Psoas muscle (tissue), 8 donors: ENCODE results near the gene IRS1. TPM values are rescaled to one million over a fixed set of nuclear protein-coding genes. Genes with fewer than 3 reads are reported as not detected.
"Not testable (repeated sequence)": the region's sequence is repeated elsewhere in the genome, so short reads cannot be mapped to it uniquely, and the experiment has no call there.

Experiments
- ATAC-seq, 4 donors: fragments of 200-7000 bp; cut with Tn5 transposase; one replicate each; pipeline ENCODE4 v1.9.1; 2020; ENCODE audit warnings: moderate library complexity in 3 of 4, mild to moderate bottlenecking in 2 of 4
- DNase-seq, 2 donors: peaks; one replicate each; pipeline ENCODE4 v3.0.0-alpha.2; 2020
- H3K27ac ChIP-seq: fragments of 200-600 bp; one replicate; pipeline ENCODE4 v1.8.0; 2022
- H3K27me3 ChIP-seq, 3 donors: fragments of 200-600 bp in 1 of 3; one replicate each; pipeline versions ENCODE4 v1.6.1 to v1.8.0; 2013 to 2022; ENCODE audit warnings: low read length in 2 of 3, mild to moderate bottlenecking in 2 of 3, moderate library complexity in 1 of 3; ENCODE audit not compliant: insufficient read depth in 3 of 3
- H3K36me3 ChIP-seq, 2 donors: fragments of 200-600 bp in 1 of 2; one replicate each; pipeline versions ENCODE4 v1.6.1 to v1.8.0; 2013 to 2022; ENCODE audit warnings: low read depth in 1 of 2, mild to moderate bottlenecking in 1 of 2, moderate library complexity in 1 of 2; ENCODE audit not compliant: insufficient read depth in 1 of 2
- H3K4me1 ChIP-seq: fragments of 200-600 bp; one replicate; pipeline ENCODE4 v1.8.0; 2022
- H3K4me3 ChIP-seq: fragments of 200-600 bp; one replicate; pipeline ENCODE4 v1.8.0; 2022; ENCODE audit warnings: mild to moderate bottlenecking
- H3K9me3 ChIP-seq: fragments of 200-600 bp; one replicate; pipeline ENCODE4 v1.8.0; 2022
- WGBS, 3 donors: extraction: QIAGEN DNeasy Blood & Tissue Kit; methylation state at CpG; one replicate each; pipeline versions ENCODE4 v1.1.6 to v1.1.7; 2013; 5-methylcytosine and 5-hydroxymethylcytosine counted together
- intact Hi-C, 2 donors: fragments of 100-400 bp; cut with DNase I; formaldehyde crosslinking; loops; one replicate each; pipeline versions ENCODE4 v1.11.0 to v1.14.2; 2022
- polyA plus RNA-seq, 3 donors: library from polyadenylated mRNA; stranded (reverse); fragments of 200-250 nt; gene quantifications; one replicate each; pipeline ENCODE4 v1.2.3, GENCODE V29; 2013
- total RNA-seq, 4 donors: library from RNA; stranded (reverse); fragmentation: NEBNext Ultra II Directional in 2 of 4; extraction: Animal tissue kit (Norgen Biotek cat#: 25700) in 2 of 4; gene quantifications; one replicate each; pipeline versions ENCODE4 v1.2.1 to v1.2.4, GENCODE V29; 2021 to 2023
- TF ChIP-seq, protein P1 (sequence below): fragments of 200-600 bp; IDR thresholded peaks from one replicate; pipeline ENCODE4 v1.8.0; 2022; ENCODE audit warnings: antibody characterized with exemption
- donor health status: healthy with polysubstance abuse.
- donor health status: DM: no; HTN: no; CAD: no; lungs with moderate emphysema.
- donor health status: Bipolar disorder and iron deficiency.
- donor health status: healthy.
- donor health status: DM: yes; HTN: yes; CAD: no.
- donor health status: DM: no; HTN: no; CAD: no.
- donor health status: DM: no; HTN: no; CAD: no.
- donor health status: DM: yes; HTN: yes; CAD: no.

The IRS1 gene
- total and polyA plus RNA-seq, 7 donors, result 2.5 to 21.0 (median 11.9) TPM

DNA sequence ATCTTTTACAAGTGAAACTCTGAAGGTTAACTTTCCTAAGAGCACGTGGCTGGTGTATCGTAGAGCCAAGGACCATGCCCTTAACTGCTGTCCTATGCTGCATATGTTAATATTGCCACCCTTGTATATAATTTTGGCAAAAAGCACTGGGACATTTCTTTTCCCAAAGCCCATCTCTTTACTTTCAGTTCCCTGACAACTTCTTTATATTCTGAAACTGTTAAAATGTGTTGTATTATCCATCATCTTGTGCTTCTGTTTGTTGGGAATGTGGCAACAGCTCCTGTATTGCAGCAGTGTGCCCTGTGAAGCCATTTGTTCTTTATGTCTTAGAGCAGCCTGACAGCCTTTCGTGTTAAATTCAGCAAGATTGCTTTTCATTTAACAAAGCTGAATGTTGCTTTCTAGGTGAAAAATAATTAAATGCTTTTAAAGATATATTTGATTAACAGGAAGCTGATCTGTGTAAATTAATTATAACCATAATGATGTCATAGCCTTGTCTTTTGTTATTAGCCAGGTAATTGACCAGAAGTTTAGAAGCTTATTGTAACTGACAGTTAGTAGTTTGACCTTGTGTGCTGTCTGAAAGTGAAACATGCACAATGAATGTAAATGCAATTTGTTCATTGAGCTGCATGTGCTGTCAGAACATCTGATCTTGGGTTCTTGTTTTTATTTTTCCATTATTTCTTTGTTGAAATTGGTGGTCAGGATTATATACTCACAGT lies 45.9 kb upstream of the IRS1 start:
- Histone ChIP-seq H3K9me3 (no peaks in the 10 kb centered on the region), H3K27me3 (no peaks in the 10 kb centered on the region), H3K36me3 (no peaks in the 10 kb centered on the region), H3K4me3 (no peak overlapping the region), H3K4me1 (no peaks in the 10 kb centered on the region), H3K27ac (no peak overlapping the region)
- ATAC-seq (no peak), DNase-seq (no peak)
- TF ChIP-seq, protein P1, sequence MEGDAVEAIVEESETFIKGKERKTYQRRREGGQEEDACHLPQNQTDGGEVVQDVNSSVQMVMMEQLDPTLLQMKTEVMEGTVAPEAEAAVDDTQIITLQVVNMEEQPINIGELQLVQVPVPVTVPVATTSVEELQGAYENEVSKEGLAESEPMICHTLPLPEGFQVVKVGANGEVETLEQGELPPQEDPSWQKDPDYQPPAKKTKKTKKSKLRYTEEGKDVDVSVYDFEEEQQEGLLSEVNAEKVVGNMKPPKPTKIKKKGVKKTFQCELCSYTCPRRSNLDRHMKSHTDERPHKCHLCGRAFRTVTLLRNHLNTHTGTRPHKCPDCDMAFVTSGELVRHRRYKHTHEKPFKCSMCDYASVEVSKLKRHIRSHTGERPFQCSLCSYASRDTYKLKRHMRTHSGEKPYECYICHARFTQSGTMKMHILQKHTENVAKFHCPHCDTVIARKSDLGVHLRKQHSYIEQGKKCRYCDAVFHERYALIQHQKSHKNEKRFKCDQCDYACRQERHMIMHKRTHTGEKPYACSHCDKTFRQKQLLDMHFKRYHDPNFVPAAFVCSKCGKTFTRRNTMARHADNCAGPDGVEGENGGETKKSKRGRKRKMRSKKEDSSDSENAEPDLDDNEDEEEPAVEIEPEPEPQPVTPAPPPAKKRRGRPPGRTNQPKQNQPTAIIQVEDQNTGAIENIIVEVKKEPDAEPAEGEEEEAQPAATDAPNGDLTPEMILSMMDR, result no peak
- 68 to 77% (median 76%) methylated on average over 3 of the region's 3 CpGs for WGBS, 3 donors
- intact Hi-C loops, result no loop called here

DNA sequence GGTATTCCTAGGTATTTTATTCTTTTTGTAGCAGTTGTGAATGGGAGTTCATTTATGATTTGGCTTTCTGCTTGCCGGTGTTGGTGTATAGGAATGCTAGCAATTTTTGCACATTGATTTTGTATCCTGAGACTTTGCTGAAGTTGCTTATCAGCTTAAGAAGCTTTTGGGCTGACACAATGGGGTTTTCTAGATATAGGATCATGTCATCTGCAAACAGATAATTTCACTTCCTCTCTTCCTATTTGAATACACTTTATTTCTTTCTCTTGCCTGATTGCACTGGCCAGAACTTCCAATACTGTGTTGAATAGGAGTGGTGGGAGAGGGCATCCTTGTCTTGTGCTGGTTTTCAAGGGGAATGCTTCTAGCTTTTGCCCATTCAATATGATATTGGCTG lies 43.4 kb upstream of the IRS1 start:
- ATAC-seq, H3K27me3 ChIP-seq, H3K4me1 ChIP-seq, H3K9me3 ChIP-seq, intact Hi-C loops, H3K4me3 ChIP-seq, DNase-seq, H3K36me3 ChIP-seq, H3K27ac ChIP-seq: not testable (repeated sequence)
- WGBS, 3 donors, result 90 to 100% (median 96%) methylated on average over 1 of the region's 1 CpG

DNA sequence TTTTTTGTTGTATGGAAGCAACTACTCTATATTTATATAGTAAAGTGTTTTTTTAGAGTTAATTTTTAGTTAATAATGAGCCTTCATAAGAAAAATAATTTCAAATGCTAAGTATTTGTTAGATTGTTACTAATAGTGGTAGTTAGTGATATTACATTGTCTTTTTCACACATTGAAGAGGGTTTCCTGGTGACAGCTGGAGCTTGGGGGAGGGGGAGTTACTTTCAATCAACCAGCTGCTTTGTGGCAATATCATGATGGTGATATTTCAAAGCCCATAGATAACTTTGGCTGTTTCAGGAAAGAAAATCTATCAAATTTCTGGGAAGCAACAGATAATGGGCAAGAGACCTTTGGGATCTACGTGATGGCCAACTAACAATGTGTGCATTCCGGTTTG lies 40.3 kb upstream of the IRS1 start:
- no peak for ATAC-seq
- Histone ChIP-seq H3K27me3 (no peaks in the 10 kb centered on the region), H3K36me3 (no peaks in the 10 kb centered on the region), H3K4me1 (peaks cover 15% of the 10 kb centered on the region), H3K9me3 (no peaks in the 10 kb centered on the region), H3K27ac (no peak overlapping the region), H3K4me3 (no peak overlapping the region)
- WGBS, 3 donors, result 89 to 96% (median 91%) methylated on average over 2 of the region's 2 CpGs
- intact Hi-C loops, result loop anchor here in 1 of 2 donors (10.0 kb wide), 1 partner anchor 145 kb away; no protein-coding TSS in a partner anchor
- DNase-seq, result no peak
- TF ChIP-seq, protein P1, result no peak

DNA sequence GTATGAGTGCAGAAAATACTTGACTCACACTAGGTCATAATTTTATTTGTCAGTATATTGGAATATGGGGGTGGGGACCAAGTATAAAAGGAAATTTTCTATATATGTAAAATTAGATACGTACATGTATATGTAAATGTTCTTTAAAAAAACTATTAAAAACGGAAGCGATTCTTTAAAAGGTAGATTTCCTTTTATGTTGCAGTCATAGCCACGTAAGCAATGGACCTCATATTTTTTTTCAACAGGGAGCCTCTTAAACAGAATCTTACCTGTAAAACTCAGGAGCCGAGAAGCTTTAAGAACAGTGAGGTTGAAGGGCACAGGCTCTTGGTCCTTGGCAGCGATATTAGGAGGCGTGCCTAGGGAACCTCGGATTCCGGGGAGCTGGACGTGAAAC lies 39.5 kb upstream of the IRS1 start:
- ATAC-seq (no peak), DNase-seq (no peak)
- Histone ChIP-seq H3K27ac (no peak overlapping the region), H3K36me3 (no peaks in the 10 kb centered on the region), H3K27me3 (no peaks in the 10 kb centered on the region), H3K9me3 (no peaks in the 10 kb centered on the region), H3K4me1 (peaks cover 23% of the 10 kb centered on the region), H3K4me3 (no peak overlapping the region)
- TF ChIP-seq, protein P1, result no peak
- intact Hi-C loops, result loop anchor here in 1 of 2 donors (10.0 kb wide), 1 partner anchor 146 kb away; no protein-coding TSS in a partner anchor
- 88 to 93% (median 90%) methylated on average over 10 of the region's 10 CpGs for WGBS, 3 donors

DNA sequence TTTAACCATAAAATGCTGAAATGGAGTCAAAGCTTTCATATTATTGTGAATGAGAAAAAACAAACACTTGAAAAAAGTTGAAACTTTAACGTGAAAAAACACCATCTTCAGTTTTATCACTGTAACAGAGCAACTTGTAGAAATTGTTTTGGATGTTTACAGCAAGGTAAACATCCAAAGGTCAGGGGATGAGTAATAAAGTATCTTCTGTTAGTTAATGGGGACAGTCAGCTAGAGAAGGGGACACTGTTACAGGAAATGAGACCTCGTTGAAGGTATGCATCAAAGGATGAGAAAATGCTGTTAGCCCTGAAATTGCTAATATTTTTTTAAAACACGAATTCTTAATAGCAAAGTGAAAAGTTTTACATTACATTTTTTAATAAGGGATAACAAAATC lies 39.1 kb upstream of the IRS1 start:
- H3K9me3 ChIP-seq, result no peaks in the 10 kb centered on the region
- peaks cover 27% of the 10 kb centered on the region for H3K4me1 ChIP-seq
- ATAC-seq (no peak), DNase-seq (no peak)
- TF ChIP-seq, protein P1, result no peak
- no peaks in the 10 kb centered on the region for H3K36me3 ChIP-seq
- no peak overlapping the region for H3K27ac ChIP-seq
- WGBS, 3 donors, result 75 to 77% (median 75%) methylated on average over 3 of the region's 3 CpGs
- H3K27me3 ChIP-seq, result no peaks in the 10 kb centered on the region
- H3K4me3 ChIP-seq, result no peak overlapping the region
- intact Hi-C loops, result loop anchor here in 1 of 2 donors (10.0 kb wide), 1 partner anchor 146 kb away; no protein-coding TSS in a partner anchor
